ENCODE data around the gene LRBA.
"Not testable (repeated sequence)": the region's sequence is repeated elsewhere in the genome, so short reads cannot be mapped to it uniquely, and the experiment has no call there.

Gene LRBA

GRCh38 chr4:150974252-150974640 is 40.8 kb downstream of the LRBA start:
- no peak for DNase-seq

GRCh38 chr4:150973626-150974251 is 41.3 kb downstream of the LRBA start:
- no peak for DNase-seq

- DNase-seq, result no peak
Observed at GRCh38 chr4:150972592-150972991, 42.5 kb downstream of the LRBA start.

GRCh38 chr4:150971901-150972300 is 43.2 kb downstream of the LRBA start:
- DNase-seq, result no peak

- DNase-seq, result no peak
Observed at GRCh38 chr4:150970685-150971151, 44.4 kb downstream of the LRBA start.

- DNase-seq, result no peak
Observed at GRCh38 chr4:150964754-150965153, 50.3 kb downstream of the LRBA start.

GRCh38 chr4:150963602-150964345 is 51.3 kb downstream of the LRBA start:
- DNase-seq, result not testable (repeated sequence)

GRCh38 chr4:150962245-150962644 is 52.8 kb downstream of the LRBA start:
- DNase-seq, result no peak

- DNase-seq, result no peak
Observed at GRCh38 chr4:150961566-150961965, 53.5 kb downstream of the LRBA start.

GRCh38 chr4:150960818-150961217 is 54.3 kb downstream of the LRBA start:
- peak; percentile 24 for DNase-seq

GRCh38 chr4:150960079-150960478 is 55.0 kb downstream of the LRBA start:
- no peak for DNase-seq

- DNase-seq, result not testable (repeated sequence)
Observed at GRCh38 chr4:150957981-150958380, 57.1 kb downstream of the LRBA start.

- DNase-seq, result not testable (repeated sequence)
Observed at GRCh38 chr4:150957095-150957494, 58.0 kb downstream of the LRBA start.

GRCh38 chr4:150953916-150954315 is 61.2 kb downstream of the LRBA start:
- DNase-seq, result not testable (repeated sequence)

- no peak for DNase-seq
Observed at GRCh38 chr4:150952167-150952845, 62.8 kb downstream of the LRBA start.

- no peak for DNase-seq
Observed at GRCh38 chr4:150950657-150951288, 64.3 kb downstream of the LRBA start.

GRCh38 chr4:150949943-150950342 is 65.1 kb downstream of the LRBA start:
- DNase-seq, result no peak

- DNase-seq, result no peak
Observed at GRCh38 chr4:150949342-150949741, 65.7 kb downstream of the LRBA start.

GRCh38 chr4:150948710-150949109 is 66.4 kb downstream of the LRBA start:
- no peak for DNase-seq

GRCh38 chr4:150948074-150948473 is 67.0 kb downstream of the LRBA start:
- DNase-seq, result no peak

- no peak for DNase-seq
Observed at GRCh38 chr4:150944660-150945059, 70.4 kb downstream of the LRBA start.

GRCh38 chr4:150943818-150944217 is 71.3 kb downstream of the LRBA start:
- DNase-seq, result no peak

- no peak for DNase-seq
Observed at GRCh38 chr4:150943126-150943525, 72.0 kb downstream of the LRBA start.

All from CD4-positive, alpha-beta T cell treated with Interleukin-17A for 4 hours (primary cell).